Mesothelial cell of epicardium (in vitro differentiated cells): Measurements from ENCODE around the gene CPA1. TPM values are rescaled to one million over a fixed set of nuclear protein-coding genes. Genes with fewer than 3 reads are reported as not detected.

ENCODE experiments used
- DNase-seq, 2 experiments: peaks; one replicate each; pipeline ENCODE4 v3.0.0; 2021; ENCODE audit warnings: low spot score in 2 of 2; ENCODE audit not compliant: unreplicated experiment in 2 of 2
- H3K27ac Mint-ChIP-seq: 2 replicates; pipeline ENCODE4 v1.8.0; 2021; ENCODE audit warnings: mixed read lengths
- H3K27me3 Mint-ChIP-seq: 2 replicates; pipeline ENCODE4 v1.8.0; 2021; ENCODE audit warnings: low read depth, mixed read lengths
- H3K36me3 Mint-ChIP-seq: 2 replicates; pipeline ENCODE4 v1.8.0; 2021; ENCODE audit warnings: mixed read lengths
- H3K4me1 Mint-ChIP-seq: 2 replicates; pipeline ENCODE4 v1.8.0; 2021; ENCODE audit warnings: mixed read lengths
- H3K4me3 Mint-ChIP-seq: 2 replicates; pipeline ENCODE4 v1.8.0; 2021; ENCODE audit warnings: mild to moderate bottlenecking, moderate library complexity, mixed read lengths
- H3K9me3 Mint-ChIP-seq: 2 replicates; pipeline ENCODE4 v1.8.0; 2021; ENCODE audit warnings: mixed read lengths
- CTCF ChIP-seq: fragments of 200-600 bp; sonication (generic); IDR thresholded peaks from one replicate; pipeline ENCODE4 v1.5.0; 2021; ENCODE audit warnings: antibody characterized with exemption; ENCODE audit not compliant: unreplicated experiment
- total RNA-seq: library from RNA; stranded (reverse); gene quantifications from 3 replicates; pipeline ENCODE4 v1.2.1, GENCODE V29; 2021

CPA1 gene
- total RNA-seq, 1 donor from 2014 or later: 1.1 TPM

- Mint-ChIP-seq H3K9me3 (peaks cover 19% of the 10 kb centered on the region), H3K27me3 (no peaks in the 10 kb centered on the region), H3K27ac (no peak overlapping the region), H3K36me3 (peaks cover 12% of the 10 kb centered on the region), H3K4me3 (no peak overlapping the region), H3K4me1 (peaks cover 41% of the 10 kb centered on the region)
- TF ChIP-seq CTCF: no peak
- DNase-seq: no peak
Observed at GRCh38 chr7:130358471-130358870, 21.8 kb upstream of the CPA1 start.

DNA sequence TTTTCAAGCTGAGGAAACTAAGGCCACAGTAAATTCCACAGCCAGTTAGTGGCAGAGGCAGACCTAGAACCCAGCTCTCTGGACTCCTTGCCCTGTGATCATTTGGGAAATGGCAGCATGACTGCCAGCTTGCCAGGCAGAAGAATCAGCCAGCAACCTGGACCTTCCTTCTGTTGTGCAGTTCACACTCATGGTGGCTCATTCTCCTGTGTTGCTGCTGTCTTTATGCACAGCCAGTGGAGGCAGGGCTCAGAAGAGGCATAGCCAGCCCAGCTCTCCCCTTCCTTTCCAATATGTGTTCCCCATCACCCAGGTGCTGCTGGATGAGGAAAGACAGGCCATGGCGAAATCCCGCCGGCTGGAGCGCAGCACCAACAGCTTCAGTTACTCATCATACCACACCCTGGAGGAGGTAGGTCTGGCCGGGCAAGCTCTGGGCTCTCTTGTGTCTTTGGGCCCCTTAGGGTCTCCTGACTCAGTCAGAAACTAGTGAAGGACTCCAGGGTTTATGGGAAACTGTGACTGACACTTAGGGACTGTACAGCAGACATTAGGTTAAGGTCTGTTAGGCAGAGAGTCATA lies 20.9 kb upstream of the CPA1 start:
- H3K9me3 Mint-ChIP-seq: peaks cover 19% of the 10 kb centered on the region
- H3K4me1 Mint-ChIP-seq: peaks cover 37% of the 10 kb centered on the region
- no peaks in the 10 kb centered on the region for H3K27me3 Mint-ChIP-seq
- H3K27ac Mint-ChIP-seq: no peak overlapping the region
- no peak for TF ChIP-seq CTCF
- DNase-seq: no peak
- peaks cover 12% of the 10 kb centered on the region for H3K36me3 Mint-ChIP-seq
- H3K4me3 Mint-ChIP-seq: no peak overlapping the region

DNA sequence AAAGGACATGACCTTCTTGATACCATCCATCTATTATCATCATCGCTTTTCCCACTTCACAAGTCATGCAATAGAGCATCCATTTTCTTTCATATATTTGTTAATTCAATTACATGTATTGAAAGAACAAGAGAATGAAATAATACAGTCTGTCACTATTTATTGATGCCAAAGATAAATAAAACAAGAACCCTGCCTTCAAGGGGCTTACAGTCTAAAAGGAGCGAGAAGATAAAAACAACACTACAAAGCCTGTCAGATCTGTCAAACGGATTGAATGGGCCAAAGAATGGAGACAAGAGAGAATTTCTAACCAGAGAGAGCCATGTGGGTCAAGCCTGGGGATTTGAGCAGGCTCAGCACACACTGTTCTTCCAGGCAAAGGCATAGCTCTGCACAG lies 19.8 kb upstream of the CPA1 start:
- no peak for DNase-seq
- Mint-ChIP-seq H3K27me3 (no peaks in the 10 kb centered on the region), H3K4me1 (peaks cover 40% of the 10 kb centered on the region), H3K27ac (no peak overlapping the region), H3K36me3 (peaks cover 12% of the 10 kb centered on the region), H3K9me3 (peaks cover 19% of the 10 kb centered on the region), H3K4me3 (no peak overlapping the region)
- no peak for TF ChIP-seq CTCF

DNA sequence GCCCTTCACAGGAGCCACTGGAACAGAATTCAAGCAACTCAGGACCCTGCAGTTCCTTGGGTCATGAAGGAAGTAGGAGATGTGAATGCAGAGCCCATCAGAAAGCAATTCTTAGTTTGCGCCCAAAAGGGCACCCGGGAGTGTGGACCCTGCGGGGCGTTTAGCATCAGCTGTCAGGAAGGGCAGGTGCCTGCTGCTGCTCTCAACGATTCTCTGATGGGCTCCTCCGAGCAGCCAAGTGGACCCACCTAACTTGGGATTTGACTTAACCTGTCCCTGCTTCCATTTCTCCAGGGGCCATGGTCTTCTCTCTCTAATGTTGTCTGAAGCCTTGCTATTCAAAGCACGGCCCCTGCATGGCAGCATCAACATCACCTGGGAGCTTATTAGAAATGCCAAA lies 18.6 kb upstream of the CPA1 start:
- Mint-ChIP-seq H3K4me1 (peaks cover 39% of the 10 kb centered on the region), H3K27me3 (no peaks in the 10 kb centered on the region), H3K36me3 (peaks cover 12% of the 10 kb centered on the region), H3K27ac (no peak overlapping the region), H3K4me3 (no peak overlapping the region), H3K9me3 (peaks cover 19% of the 10 kb centered on the region)
- no peak for TF ChIP-seq CTCF
- no peak for DNase-seq

- Mint-ChIP-seq H3K9me3 (peaks cover 19% of the 10 kb centered on the region), H3K4me3 (no peak overlapping the region), H3K4me1 (peaks cover 38% of the 10 kb centered on the region), H3K27me3 (no peaks in the 10 kb centered on the region), H3K27ac (no peak overlapping the region), H3K36me3 (peaks cover 12% of the 10 kb centered on the region)
- no peak for DNase-seq
- no peak for TF ChIP-seq CTCF
Observed at GRCh38 chr7:130362251-130362816, 18.0 kb upstream of the CPA1 start.
